Thymus (tissue), 11 donors: Measurements from ENCODE around the gene LMF1. TPM values are rescaled to one million over a fixed set of nuclear protein-coding genes. Genes with fewer than 3 reads are reported as not detected.
"Not testable (repeated sequence)": the region's sequence is repeated elsewhere in the genome, so short reads cannot be mapped to it uniquely, and the experiment has no call there.

Source experiments
- DNase-seq, 9 donors: peaks; one replicate each; pipeline ENCODE4 v3.0.0-alpha.2; 2013; ENCODE audit warnings: low spot score in 9 of 9, low read depth in 6 of 9, missing footprints in 1 of 9
- H3K27ac ChIP-seq, 2 donors: one replicate each; pipeline ENCODE4 v1.5.1; 2013; ENCODE audit warnings: control low read depth in 1 of 2, low read depth in 1 of 2, low read length in 1 of 2, mild to moderate bottlenecking in 1 of 2, moderate library complexity in 1 of 2
- H3K27me3 ChIP-seq, 2 donors: one replicate each; pipeline ENCODE4 v1.5.1; 2013; ENCODE audit warnings: low read length in 1 of 2; ENCODE audit not compliant: control insufficient read depth in 2 of 2, insufficient read depth in 1 of 2
- H3K36me3 ChIP-seq, 2 donors: one replicate each; pipeline ENCODE4 v1.5.1; 2013; ENCODE audit warnings: low read length in 1 of 2, mild to moderate bottlenecking in 1 of 2, moderate library complexity in 1 of 2; ENCODE audit not compliant: control insufficient read depth in 2 of 2, insufficient read depth in 2 of 2
- H3K4me1 ChIP-seq, 2 donors: one replicate each; pipeline ENCODE4 v1.5.1; 2013; ENCODE audit warnings: low read length in 2 of 2; ENCODE audit not compliant: control insufficient read depth in 2 of 2, insufficient read depth in 2 of 2
- H3K4me3 ChIP-seq, 2 donors: one replicate each; pipeline ENCODE4 v1.5.1; 2013; ENCODE audit warnings: low read length in 2 of 2, control low read depth in 1 of 2, mild to moderate bottlenecking in 1 of 2
- H3K9me3 ChIP-seq, 2 donors: one replicate each; pipeline ENCODE4 v1.5.1; 2013; ENCODE audit warnings: low read length in 1 of 2, mild to moderate bottlenecking in 1 of 2; ENCODE audit not compliant: control insufficient read depth in 2 of 2, insufficient read depth in 1 of 2
- WGBS: extraction: QIAGEN DNeasy Blood & Tissue Kit; methylation state at CpG from one replicate; pipeline ENCODE4 v1.1.7; 2013; 5-methylcytosine and 5-hydroxymethylcytosine counted together
- polyA plus RNA-seq: library from polyadenylated mRNA; stranded (reverse); fragments of 200-250 nt; gene quantifications from one replicate; pipeline ENCODE4 v1.2.3, GENCODE V29; 2013
- total RNA-seq: library from RNA; stranded (reverse); fragments of 120-200 nt; gene quantifications from one replicate; pipeline ENCODE4 v1.2.4, GENCODE V29; 2013
- donor health status: healthy.

LMF1 gene
- total and polyA plus RNA-seq, 2 donors: 8.9 to 22.8 TPM

DNA sequence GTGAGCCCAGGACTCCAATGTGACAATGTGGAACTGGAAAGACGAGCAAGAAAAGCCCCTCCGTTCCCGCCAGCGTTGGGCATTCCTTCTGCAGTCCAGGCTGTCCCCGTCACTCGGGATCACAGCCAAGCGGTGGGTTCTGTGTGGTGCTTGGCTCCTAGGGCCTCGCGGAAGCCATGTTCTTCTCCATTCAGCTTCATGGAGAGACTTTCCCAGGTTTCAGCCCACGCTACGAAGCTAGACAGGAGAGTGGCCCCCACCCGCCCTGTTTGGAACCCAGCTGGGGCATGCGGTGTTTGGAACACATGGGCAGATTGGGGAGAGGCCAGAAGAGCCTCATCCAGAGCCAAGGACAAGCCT lies 5.8 kb downstream of the LMF1 start:
- DNase-seq: no peak
- peaks cover 0 to 20% of the 10 kb centered on the region in 2 donors for H3K9me3 ChIP-seq
- 97% methylated on average over 13 of the region's 13 CpGs for WGBS
- H3K4me3 ChIP-seq: no peak overlapping the region
- no peak overlapping the region for H3K27ac ChIP-seq
- peaks cover 3 to 22% of the 10 kb centered on the region in 2 donors for H3K36me3 ChIP-seq
- H3K27me3 ChIP-seq: peaks cover 0 to 3% of the 10 kb centered on the region in 2 donors
- H3K4me1 ChIP-seq: peaks cover 5 to 13% of the 10 kb centered on the region in 2 donors

DNA sequence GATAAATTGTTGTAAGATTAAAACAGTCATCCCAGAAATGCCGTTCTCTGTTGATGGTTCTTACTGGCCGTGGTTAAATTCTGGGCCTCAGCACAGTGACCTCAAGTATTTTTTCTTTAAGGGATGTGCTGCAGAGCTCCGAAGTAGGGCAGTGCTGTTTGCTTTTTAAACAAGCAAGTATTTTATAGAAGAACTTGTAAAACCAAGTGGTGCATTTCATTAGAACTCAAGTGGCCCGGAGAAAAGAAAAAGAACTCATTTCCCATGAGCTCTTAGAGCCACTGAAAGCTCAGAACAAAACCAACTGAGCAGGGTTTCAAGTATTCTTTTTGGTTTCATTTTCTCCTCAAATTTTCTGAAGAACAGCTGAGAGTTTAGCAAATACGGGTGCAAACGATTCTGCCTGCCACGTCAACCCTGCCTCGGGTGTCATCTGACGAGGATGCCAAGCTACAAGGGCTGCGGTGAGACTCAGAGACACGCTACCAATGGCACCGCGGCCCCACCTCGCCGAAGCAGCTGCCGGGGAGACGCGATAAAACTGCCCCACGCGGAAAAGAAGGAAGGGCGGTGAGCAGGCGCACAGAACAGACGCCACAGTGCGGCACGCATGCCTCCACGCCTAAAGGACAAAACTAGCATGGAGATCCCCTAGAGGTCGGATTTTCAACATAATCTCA lies 6.3 kb downstream of the LMF1 start:
- H3K4me3 ChIP-seq: no peak overlapping the region
- no peak for DNase-seq
- peaks cover 0 to 20% of the 10 kb centered on the region in 2 donors for H3K9me3 ChIP-seq
- H3K27me3 ChIP-seq: no peaks in the 10 kb centered on the region
- H3K27ac ChIP-seq: peak overlapping the region in 1 of 2 donors; percentile 26
- H3K4me1 ChIP-seq: peaks cover 0 to 8% of the 10 kb centered on the region in 2 donors
- peaks cover 3 to 22% of the 10 kb centered on the region in 2 donors for H3K36me3 ChIP-seq
- 83% methylated on average over 27 of the region's 27 CpGs for WGBS

DNA sequence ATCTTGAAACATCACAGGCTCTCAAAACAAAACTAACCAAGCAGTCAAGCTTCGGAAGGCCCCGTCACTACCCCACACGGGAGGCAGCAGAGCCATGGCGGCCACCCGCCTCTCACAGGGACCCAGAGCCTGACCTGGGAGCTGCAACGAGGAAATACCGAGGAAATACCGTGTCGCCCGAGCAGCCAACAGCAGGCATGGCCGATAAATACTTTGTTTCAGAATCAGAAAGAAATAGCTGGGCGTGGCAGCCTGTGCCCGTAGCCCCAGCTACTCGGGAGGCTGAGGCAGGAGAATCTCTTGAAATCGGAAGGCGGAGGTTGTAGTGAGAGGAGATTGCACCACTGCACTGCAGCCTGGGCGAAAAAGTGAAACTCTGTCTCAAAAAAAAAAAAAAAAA lies 6.9 kb downstream of the LMF1 start:
- H3K36me3 ChIP-seq: peaks cover 3 to 22% of the 10 kb centered on the region in 2 donors
- peak overlapping the region in 1 of 2 donors; percentile 61 for H3K27ac ChIP-seq
- 82% methylated on average over 17 of the region's 17 CpGs for WGBS
- peaks cover 0 to 6% of the 10 kb centered on the region in 2 donors for H3K4me1 ChIP-seq
- H3K4me3 ChIP-seq: no peak overlapping the region
- peaks cover 0 to 20% of the 10 kb centered on the region in 2 donors for H3K9me3 ChIP-seq
- H3K27me3 ChIP-seq: no peaks in the 10 kb centered on the region
- DNase-seq: no peak

DNA sequence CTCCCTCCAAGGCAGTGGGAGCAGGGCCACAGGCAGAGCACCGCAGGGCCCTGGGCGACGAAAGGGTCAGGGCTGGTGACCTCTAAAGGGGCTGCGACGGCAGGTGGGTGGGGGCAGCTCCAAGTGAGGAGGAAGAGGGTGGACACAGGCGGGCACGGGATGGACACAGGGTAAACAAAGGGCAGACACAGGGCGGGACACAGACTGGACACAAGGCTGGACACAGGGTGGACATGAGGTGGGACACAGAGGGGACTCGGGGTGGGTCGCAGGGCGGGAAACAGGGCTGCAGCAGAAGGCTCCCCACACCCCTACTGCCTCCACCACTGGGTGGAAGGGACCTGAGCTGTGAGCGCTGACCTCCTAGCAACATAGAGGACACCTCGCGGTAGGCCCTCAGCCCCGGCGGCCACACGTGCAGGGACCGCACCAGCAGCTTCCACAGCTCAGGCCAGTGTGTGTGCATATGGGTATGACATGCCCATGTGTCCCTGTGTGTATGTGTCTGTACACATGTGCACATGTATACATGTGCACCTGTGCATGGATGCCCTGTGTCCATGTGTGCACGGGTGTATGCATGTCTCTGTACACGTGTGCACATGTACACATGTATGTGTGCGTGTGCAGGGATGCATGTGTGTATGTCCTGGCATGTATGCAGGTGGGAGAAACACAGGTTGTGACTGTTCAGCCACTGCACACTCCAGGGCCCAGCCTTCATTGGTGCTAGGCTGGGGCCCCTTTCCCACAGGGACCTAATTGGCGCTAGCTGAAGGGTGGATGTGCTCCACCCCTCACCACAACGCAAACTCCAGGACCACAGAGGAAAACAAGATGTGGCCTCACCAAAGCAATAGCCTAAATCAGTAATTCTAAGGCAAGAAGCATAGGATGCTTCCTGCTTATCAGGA lies 7.6 kb downstream of the LMF1 start:
- Histone ChIP-seq H3K27ac (no peak overlapping the region), H3K4me3 (no peak overlapping the region), H3K9me3 (peaks cover 0 to 20% of the 10 kb centered on the region in 2 donors), H3K36me3 (peaks cover 3 to 22% of the 10 kb centered on the region in 2 donors), H3K4me1 (peaks cover 0 to 6% of the 10 kb centered on the region in 2 donors), H3K27me3 (no peaks in the 10 kb centered on the region)
- no peak for DNase-seq
- 92% methylated on average over 23 of the region's 23 CpGs for WGBS

DNA sequence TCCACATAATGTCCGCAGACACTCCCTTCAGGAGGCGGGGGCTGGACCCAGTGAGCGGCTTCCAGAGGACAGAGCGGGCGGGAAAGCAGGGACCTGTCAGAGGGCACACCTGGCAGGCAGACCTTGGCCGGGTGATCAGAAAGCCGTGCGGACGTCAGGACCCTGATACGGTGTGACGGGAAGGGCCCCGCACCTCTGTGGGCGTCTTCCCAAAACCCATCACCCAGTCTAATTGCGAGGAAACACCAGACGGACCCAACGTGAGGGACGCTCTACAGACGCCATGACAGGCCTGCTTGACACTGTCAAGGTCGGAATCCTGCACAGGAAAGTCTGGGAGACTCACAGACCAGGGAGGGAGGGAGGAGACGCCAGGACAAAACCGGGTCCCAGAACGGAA lies 8.4 kb downstream of the LMF1 start:
- Histone ChIP-seq H3K27ac (no peak overlapping the region), H3K4me3 (no peak overlapping the region), H3K4me1 (peaks cover 0 to 6% of the 10 kb centered on the region in 2 donors), H3K36me3 (peaks cover 3 to 17% of the 10 kb centered on the region in 2 donors), H3K27me3 (no peaks in the 10 kb centered on the region), H3K9me3 (peaks cover 0 to 20% of the 10 kb centered on the region in 2 donors)
- WGBS: 90% methylated on average over 22 of the region's 22 CpGs
- no peak for DNase-seq

DNA sequence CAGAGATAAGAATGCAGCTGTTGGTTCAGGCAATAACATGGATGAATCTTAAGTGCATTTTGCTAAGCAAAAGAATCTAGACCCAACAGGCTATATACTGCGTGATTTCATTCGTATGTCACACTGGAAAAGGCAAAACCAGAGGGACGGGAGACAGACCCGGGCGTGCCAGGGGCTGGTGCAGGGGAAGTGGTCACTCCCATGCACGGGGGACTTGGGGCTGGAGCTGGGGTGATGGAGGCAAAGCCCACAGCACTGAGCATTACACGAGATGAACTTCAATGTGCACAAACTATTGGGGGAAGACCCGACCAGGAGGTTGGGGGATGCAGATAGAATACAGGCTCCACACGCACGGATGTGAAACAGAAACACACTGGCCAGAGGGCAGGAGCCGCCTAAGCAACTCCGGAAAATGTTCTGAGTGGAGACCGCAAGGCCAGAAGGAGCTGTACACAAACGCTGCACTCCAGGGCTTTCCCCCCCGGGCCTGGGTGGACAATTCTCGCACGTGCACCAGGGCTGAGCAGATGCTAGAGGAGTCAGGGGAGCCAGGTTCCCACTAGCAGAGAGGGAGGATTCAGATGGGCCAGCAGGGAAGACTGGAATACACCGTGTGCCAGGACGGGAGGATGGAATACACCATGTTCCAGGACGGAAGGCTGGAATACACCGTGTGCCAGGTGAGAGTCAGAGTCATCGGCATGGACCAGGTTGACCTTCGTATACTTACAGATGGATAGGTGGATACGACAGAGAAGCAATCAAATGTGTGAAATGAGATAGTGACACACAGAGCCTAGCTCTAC lies 11.3 kb downstream of the LMF1 start:
- DNase-seq: no peak
- H3K9me3 ChIP-seq: no peaks in the 10 kb centered on the region
- 96% methylated on average over 24 of the region's 24 CpGs for WGBS
- no peak overlapping the region for H3K4me3 ChIP-seq
- H3K27ac ChIP-seq: no peak overlapping the region
- H3K4me1 ChIP-seq: peaks cover 0 to 6% of the 10 kb centered on the region in 2 donors
- no peaks in the 10 kb centered on the region for H3K36me3 ChIP-seq
- no peaks in the 10 kb centered on the region for H3K27me3 ChIP-seq

DNA sequence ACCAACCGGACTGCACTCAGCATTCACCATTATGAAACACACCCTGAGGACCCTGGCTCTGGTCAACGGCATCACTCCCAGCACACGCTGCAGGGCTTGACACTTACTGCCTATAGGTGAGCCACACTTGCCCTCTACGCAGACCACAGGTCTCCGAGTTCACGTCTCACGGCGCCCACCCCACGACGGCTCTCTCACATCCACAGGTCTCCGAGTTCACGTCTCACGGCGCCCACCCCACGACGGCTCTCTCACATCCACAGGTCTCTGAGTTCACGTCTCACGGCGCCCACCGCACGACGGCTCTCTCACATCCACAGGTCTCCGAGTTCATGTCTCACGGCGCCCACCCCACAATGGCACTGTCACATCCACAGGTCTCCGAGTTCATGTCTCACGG lies 15.0 kb downstream of the LMF1 start:
- H3K27ac ChIP-seq, H3K4me3 ChIP-seq, H3K27me3 ChIP-seq, H3K4me1 ChIP-seq, DNase-seq, H3K9me3 ChIP-seq: not testable (repeated sequence)
- 95% methylated on average over 18 of the region's 27 CpGs for WGBS
- H3K36me3 ChIP-seq: peaks cover 8 to 22% of the 10 kb centered on the region in 2 donors

DNA sequence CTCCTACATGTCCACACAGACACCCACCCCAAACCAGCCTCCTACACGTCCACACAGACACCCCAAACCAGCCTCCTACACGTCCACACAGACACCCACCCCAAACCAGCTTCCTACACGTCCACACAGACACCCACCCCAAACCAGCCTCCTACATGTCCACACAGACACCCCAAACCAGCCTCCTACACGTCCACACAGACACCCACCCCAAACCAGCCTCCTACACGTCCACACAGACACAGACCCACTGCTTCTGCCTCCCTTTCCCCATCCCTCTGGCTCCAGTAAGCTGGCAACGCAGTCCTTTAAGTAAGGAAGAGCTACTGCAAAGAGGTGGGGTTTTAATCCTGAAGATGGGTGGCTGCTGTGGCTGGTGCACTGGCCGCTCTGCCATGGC lies 17.0 kb downstream of the LMF1 start:
- 91% methylated on average over 6 of the region's 7 CpGs for WGBS
- not testable (repeated sequence) for H3K4me3 ChIP-seq, H3K27ac ChIP-seq, H3K4me1 ChIP-seq, H3K9me3 ChIP-seq, DNase-seq, H3K27me3 ChIP-seq
- peaks cover 8 to 22% of the 10 kb centered on the region in 2 donors for H3K36me3 ChIP-seq
